HG03060 (cell line): ENCODE measurements around the gene SEMA3D.
A peak's percentile ranks its signal among the peaks of the same experiment; 100 is the strongest.

Source experiments
- ATAC-seq: cut with Tn5 transposase; IDR thresholded peaks from one replicate; pipeline ENCODE4 v1.9.1; 2021; ENCODE audit warnings: low read depth, moderate number of reproducible peaks; ENCODE audit not compliant: unreplicated experiment

The SEMA3D gene

DNA sequence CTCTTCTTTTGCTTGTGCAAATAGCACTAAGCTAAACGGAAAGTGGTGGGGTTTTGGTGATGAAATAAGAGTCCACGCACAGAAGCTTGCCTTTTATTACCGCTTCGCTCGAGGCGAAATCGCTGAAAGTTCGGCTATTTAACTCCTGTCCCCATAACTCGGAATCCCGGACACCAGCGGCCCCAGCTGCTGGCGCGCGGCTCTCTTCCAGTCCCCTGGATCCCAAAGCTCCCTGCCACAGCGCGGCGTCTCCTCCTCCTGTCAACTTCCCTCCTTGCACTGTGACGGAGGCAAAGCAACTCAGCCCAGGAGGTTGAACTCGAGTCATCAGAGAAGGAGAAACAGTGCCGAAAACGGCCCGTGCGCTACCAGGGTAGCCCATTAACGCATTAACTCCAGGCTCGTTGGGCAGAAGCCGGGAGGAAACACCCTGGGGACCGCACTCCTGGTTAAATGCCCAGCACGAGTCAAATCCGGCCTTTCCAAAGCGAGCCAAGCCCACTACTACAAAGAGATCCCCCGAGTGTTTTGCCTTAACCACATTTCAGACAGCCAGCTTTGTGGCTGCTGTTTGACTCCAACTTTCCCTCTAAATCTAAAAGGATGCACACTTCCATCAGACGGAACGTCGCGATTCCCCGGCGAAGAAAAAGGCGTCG lies 1.3 kb downstream of the SEMA3D start:
- no peak for ATAC-seq

DNA sequence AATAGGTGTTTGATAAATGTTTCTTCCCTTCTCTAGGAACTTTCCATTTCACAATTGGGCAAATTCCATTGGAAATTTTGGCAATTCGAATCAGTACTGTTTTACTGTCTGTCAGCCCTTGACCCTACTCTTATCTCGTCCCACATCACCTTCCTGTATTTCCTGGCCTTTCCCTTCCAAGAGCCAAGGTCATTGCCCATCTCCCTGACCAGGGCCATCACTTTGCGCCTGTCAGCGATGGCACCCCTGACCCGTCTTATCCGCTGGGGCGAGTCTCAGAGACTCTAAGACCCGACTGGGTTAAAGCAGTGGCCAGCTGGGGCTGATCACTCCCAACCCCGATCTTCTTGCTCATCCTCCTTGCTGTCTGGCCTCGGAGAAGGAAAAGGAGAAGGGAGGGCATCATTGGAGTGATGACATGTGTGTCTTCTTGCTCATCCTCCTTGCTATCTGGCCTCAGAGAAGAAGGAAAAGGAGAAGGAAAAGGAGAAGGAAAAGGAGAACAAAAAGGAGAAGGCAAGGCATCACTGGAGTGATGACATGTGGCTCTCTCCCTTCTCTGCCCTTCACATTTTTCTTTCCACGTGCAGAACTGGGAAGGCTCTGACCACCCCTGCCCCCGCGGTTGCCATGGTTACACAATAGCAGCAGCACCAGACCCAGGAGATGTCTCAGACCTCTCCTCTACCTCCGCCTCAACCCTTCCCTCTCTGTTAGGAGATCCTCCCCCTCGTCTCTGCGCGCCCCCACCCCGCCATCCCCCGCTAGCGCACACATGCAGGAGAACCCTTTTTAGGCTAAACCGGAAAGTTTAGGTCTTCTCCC lies 2.0 kb downstream of the SEMA3D start:
- no peak for ATAC-seq

DNA sequence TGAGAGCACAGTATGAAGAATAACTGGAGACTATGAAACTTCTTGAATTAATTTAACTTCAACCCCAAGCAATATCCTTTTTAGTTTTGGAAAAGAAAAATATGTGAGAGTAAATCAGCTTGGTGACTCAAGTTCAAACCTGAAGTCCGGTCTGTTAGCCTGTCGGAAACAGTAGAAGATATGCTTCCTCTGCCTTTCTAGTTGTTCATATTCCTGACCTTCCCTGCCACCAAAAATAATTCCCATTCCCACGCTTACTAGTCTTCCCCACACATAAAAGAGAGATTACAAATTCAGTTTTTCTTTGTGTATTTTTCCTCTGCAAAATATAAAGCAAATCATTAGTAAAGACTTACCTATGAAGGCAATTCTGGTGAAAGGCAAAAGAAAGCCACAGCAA lies 3.6 kb downstream of the SEMA3D start:
- no peak for ATAC-seq

DNA sequence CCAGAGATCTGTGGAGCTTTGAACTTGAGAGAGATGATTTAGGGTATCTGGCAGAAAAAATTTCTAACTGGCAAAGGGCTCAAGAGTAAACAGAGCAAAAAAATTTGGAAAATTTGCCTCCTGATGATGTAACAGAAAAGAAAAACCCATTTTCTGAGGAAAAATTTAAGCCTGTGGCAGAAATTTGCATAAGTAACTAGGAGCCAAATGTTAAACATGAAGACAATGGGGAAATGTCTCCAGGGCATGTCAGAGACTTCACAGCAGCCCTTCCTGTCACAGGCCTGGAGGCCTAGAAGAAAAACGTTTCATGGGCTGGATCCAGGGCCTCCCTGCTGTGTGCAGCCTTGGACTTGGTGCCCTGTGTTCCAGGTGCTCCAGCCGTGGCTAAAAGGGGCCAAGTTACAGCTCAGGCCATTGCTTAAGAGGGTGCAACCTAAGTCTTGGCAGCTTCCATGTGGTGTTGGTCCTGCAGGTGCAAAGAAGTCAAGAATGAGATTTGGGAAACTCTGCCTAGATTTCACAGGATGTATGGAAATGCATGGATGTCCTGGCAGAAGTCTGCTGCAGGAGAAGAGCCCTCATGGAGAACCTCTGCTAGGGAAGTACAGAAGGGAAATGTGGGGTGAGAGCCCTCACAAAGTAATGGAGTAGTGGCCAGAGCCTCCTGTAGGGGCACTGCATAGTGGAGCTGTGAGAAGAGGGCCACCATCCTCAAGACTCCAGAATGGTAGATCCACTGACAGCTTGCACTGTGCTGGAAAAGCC lies 8.1 kb downstream of the SEMA3D start:
- ATAC-seq = no peak

DNA sequence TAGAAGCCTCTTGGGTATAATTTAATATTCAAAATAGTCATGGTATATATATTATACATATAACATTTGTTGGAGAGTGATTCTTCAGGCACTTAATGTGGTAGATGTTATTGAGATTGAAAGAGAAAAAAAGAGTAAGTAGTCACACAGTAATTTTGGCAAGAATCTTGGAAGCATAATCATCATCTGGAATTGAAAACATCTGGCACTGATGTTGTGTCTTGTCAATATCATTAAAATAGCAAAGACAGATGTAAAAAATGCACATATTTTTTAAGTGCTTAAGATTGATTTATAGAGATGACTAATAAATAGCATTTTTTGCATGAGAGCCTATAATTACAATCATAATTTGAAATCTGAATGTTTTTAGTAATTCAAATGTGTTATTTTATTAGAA lies 9.5 kb downstream of the SEMA3D start:
- no peak for ATAC-seq

DNA sequence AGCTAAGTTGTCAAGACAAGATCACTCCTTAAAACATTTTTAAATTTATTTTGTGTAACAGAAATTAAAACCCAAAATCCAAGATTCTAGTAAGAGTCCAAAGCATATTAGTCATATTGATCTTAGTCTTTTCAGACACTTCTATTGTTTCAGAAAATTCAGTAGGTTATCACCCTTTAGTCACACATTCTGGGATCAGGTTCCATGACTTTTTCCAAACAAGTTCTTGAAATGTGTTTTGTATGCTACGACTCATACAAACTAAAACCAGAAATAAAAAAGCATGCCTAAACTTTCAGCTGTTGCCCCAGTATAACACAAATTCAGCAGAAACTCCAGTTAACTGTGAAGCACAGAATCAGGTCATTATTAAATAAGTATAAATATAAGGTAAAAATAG lies 10.7 kb downstream of the SEMA3D start:
- no peak for ATAC-seq

DNA sequence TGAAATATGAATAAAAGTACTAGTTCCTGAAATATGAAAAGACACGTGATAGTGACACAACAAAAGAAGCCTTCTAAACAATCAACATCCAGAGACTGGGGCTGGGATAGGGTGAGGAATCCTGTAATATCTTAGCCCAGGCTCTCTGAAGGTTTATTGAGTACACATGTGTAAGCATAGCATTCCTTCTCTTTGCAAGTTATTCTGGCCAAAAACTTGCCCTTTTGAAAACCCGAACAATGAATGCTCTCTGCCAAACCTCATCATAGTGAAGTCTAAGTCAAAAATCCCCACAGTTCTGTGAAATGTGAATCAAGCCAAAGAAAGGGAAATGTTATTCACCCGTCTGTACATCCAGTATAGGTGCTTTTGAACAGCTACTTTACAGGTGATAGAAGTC lies 11.6 kb downstream of the SEMA3D start:
- ATAC-seq = no peak

DNA sequence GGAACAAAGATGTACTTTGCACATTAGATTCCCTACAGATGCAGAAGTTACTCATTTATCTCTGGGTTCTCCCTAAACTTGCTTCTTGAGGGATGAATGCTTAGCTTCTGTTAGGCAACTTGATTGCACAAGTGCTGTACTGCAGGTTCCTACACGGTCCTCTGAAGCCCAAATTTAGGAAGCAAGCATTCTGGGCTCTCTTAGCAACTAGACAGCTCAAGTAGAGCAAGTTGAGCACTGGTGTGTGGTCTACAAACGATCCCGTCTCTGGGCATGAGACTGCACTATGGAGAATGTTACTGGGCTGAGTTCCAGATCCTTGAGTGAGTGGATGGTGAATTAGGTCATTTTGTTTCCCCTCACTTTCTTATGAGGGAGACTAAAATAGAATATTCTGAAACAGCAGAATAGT lies 14.3 kb downstream of the SEMA3D start:
- no peak for ATAC-seq

DNA sequence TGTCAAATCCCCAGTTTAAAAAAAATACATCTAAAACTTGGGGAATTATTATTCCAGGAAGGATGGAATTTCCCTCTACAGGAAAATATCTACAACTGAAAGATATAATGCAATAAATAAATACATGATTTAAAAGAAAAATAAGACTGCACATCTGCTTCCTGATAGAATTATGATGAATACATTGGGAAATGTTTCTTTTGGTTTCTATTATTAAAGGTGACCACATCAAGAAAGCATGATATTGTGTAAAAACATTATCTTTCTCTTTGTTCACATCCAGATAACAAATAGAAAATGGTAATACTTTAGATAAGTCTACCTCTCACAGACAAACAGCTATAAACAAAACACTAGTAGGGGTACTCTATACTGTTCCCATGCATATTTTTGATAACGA lies 19.2 kb downstream of the SEMA3D start:
- no peak for ATAC-seq

DNA sequence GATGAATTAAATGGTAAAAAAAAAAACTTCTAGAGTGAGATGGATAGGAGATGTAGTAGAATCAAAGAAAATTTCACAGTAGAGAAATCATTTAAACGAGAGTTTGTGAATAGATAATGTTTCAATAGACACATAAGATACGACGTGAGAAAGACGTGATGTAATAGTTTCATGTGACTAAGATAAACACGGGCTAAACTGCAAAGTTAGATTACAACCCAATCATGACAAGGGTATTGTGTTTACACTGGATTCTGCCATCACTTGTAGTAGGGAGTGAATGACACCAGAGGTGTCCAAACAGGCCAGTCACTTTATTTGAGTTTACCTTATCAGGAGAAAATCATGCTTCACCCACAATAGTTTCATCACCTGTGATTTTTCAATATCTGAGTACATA lies 21.6 kb downstream of the SEMA3D start:
- no peak for ATAC-seq

DNA sequence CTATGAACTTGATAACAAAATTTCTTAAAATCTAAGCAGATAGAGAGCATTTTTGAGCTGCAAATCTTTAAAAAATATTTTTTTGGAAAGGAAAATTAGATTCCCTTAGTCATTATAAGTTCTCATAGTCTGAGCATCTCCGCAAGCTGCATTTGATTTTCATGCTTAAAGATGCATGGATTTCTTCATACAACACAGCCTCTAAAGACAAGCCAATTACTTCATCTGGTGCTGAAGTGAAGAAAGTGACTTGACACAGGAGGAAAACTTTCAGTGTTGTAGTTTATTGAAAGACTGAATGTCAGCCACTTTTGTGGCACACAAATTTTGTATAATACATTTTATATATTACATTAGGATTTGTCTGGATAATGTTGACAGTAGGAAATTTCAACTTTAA lies 22.5 kb downstream of the SEMA3D start:
- no peak for ATAC-seq

DNA sequence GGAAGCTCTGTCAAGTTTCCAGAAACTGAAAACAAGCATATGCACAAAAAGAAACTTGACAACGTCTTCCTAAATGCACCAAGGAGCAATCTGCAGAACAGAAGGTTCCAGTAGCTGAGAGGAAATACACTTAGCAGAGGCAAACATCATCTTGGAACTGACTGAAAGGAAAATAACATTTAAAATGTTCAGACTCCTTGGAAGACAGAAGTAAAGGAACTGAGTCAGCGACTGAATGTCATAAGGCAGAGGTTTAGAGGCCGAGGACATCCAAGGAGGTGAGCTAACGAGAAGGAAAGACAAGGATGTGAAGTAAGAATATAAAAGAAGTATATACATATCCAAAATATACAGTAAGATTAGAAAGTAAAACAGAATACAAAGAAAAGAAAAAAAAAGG lies 24.1 kb downstream of the SEMA3D start:
- no peak for ATAC-seq

DNA sequence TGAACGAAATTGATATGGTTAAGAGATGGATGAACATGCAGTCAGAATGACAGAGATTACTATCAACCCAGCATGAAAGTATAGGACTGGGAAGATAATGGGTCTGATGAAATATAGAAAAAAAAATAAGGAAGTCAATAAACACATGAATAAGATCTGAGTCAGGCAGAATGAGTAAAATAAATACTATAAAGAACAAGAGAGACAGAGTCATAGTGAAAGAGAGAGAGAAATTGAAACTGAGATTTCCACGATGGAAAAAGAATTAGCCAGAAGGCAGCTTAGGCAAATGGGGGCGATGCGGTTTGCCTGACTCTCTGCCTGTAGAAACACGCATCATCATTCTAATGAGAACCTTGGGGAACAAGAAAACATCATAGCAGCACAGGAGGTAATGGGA lies 26.6 kb downstream of the SEMA3D start:
- peak; percentile 82 for ATAC-seq

DNA sequence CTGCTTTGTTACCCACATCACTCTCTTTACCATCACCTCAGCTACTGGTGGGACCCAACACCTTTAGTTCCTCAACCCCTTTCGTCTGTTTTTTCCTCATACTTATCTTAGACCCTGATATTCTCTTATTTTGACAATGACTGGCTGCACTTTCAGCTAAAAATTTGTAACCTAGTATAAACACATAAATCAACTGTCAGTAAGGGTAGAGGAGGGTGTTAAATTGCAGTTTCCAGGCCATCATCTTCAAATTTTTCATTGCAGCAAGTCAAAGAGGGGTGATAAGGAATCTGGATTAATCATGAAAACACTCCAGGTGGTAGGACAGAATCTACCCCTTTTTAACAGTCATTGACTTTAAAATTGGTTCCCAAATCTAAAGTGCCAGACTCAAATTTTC lies 27.9 kb downstream of the SEMA3D start:
- ATAC-seq = no peak

DNA sequence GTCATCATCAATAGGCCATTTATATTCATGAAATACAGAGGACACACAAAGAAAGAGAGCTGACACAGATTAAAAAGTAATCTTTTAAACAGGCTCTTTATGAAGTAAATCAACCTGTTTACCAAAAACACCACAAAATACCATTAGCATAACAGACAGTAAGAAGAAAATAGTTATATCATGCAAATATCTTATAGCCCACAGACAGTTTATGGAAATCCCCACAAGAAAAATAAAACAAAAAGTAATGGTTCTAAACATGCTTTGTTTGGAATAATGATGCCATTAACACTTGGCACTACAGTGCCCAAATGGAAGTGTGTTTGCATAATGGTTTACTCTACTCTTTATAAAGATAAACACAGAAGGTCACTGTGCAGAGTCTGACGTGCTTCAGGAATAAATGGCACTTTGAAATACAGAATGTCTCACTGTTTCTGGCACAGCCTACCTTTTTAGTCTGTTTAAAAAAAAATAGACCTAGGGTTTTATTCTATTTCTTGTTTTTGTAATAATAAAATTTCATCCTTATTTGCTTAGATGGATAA lies 30.1 kb downstream of the SEMA3D start:
- ATAC-seq = no peak

DNA sequence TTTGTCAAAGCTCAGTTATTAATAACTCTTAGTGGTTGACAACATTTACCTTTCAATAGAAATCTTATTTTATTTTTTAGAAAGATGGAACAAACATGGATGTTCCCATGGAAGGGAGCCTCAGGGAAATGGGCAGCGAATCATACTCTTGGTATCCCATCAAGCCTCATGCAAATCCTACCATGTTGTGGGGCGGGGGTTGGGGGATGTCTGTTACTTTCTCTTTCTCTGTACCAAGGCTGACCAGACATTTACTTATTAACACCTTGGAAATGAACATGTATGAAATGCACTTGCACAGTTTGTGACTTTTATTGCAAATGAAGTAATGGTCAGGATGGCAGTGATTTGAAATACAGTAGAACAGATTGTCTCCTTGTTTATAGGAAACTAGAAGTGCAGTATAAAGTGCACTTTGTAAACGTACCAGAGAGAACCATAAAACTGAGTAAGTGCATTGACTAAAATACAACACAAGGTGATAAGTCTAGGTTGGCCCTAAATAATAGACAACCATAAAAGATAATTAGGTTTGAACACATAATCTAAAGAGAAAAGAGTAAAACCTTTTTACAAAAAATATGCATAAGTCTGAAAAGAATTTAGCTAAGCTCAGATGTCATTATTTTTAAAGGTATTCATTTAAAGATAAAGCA lies 32.4 kb downstream of the SEMA3D start:
- ATAC-seq = no peak

DNA sequence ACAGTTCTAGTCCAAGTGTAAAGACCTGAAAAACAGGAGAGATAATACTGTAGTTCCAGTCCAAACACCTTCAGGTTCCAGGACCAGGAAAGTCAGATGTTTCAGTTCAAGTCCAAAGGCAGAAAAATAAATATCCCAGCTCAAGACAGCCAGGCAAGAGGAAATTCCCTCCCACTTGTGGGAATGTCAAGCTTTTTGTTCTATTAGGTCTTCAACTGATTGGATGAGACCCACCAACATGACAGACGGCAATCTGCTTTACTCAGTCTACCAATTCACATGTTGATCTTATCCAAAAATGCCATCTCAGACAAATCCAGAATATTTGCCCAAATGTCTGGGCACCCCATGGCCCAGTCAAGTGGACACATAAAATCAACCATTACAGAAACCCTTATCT lies 33.1 kb downstream of the SEMA3D start:
- ATAC-seq = no peak

DNA sequence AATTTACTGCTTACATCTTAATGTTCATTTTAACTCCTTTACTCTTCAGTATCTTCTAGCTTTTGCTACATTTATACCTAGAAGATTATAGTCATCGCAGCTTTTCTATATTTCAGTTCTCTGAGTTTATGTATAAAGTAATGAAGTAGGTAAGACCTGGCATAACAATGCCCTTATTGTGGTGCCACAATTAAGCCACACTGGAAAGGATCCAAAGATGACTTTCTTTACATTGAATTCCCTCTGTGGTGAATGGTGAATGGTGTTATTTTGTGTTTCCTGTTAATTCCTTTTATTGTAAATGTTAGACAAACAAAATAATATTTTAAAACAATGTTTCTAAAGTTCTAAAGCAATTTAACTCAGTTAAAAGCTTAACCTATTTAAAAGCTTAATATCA lies 36.2 kb downstream of the SEMA3D start:
- no peak for ATAC-seq

DNA sequence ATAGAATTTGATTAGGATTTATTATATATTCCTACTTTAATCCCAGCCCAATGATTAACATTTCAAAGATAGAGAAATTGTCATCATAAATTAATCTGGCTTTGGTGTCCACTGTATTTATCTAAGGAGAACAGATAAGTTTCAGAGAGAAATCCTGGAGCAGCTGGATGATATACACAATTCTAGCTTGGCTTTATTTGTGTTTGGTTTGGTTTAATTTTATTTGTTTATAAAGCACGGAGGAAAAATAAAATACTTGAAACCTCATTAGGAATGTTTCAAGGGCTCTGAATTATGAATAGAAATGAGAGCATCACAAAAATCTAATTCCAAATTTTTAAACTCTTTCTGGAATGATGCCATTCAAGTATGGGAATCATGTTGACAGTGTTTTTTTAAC lies 42.1 kb downstream of the SEMA3D start:
- no peak for ATAC-seq

DNA sequence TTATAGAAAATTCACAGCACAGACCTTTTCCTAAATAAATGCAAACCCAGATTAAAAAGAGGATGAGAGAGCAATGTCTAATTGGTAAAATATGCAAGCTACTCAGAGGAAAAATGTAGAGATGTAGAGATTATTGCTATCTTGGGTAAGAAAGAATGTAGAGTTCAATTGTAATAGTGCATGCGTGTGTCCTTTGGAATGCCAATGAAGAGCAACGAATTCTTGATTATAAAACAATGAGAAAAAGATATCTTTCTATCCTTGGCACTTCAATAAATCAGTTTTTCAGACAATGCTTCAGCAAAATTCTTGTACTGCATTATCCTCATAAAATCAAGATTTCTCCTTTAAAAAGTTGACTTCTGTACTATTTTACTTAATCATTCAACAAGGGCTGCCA lies 50.9 kb downstream of the SEMA3D start:
- ATAC-seq = no peak

DNA sequence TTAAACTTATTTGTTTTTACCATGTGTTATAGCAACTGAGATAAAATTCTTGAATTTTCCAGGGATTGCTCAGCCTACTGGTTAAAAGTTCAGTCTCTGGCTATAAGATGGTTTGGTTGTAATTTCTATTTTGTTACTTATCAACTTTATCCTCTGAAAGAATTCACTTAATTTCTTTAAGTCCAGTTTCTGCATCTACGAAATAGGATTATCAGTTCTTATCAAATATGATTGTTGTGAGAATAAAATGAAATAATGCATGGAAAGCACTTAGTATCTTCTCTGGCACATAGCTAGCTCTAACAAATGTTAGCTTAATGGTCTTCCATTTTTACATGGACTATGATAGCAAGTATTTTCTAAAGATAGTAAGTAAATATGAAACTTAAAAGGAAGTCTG lies 53.3 kb downstream of the SEMA3D start:
- no peak for ATAC-seq
